HG02798 (cell line): ENCODE measurements around the gene CEMIP2.
"Not testable (repeated sequence)": the region's sequence is repeated elsewhere in the genome, so short reads cannot be mapped to it uniquely, and the experiment has no call there.

Source experiments
- ATAC-seq: cut with Tn5 transposase; IDR thresholded peaks from one replicate; pipeline ENCODE4 v1.9.1; 2021; ENCODE audit warnings: mild to moderate bottlenecking; ENCODE audit not compliant: unreplicated experiment, poor library complexity

Gene CEMIP2

GRCh38 chr9:71716138-71716909 lies 52.0 kb downstream of the CEMIP2 start:
- no peak for ATAC-seq

DNA sequence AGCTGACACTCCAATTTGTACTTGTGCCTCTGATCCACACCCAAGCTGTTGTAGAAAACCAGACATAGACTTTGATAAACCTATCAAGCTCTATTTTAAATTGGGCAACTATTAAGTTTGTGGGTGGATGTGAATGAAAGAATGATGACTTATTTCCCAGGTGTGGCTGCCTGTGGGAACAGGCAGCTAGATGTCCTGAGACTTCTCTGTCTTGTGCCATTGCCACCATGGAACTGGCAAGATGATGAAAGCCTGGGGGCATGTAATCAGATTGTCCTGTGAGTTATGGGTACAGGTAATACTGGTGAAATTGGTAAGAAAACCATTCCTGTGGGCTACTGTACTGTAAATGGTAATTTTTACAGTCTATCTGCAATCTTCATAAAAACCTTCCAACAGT lies 57.5 kb downstream of the CEMIP2 start:
- no peak for ATAC-seq

DNA sequence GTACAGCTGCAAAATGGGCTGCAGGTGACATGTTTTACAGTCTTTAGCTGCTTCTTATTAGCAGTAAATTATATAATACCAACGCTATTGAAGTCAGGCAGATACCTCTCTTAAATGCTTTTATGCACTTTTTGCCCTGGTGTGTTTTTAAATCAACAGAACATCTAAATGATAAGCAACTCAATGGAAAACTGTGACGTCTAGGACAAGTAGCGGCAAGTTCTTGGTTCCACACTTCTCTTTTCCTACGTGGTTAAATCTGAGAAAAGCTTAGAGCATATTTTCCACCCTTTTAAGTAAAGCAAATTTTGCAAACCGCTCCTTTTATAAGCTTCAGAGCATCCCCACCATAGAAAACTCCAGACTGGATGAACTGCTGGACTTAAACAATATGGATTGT lies 58.1 kb downstream of the CEMIP2 start:
- no peak for ATAC-seq

DNA sequence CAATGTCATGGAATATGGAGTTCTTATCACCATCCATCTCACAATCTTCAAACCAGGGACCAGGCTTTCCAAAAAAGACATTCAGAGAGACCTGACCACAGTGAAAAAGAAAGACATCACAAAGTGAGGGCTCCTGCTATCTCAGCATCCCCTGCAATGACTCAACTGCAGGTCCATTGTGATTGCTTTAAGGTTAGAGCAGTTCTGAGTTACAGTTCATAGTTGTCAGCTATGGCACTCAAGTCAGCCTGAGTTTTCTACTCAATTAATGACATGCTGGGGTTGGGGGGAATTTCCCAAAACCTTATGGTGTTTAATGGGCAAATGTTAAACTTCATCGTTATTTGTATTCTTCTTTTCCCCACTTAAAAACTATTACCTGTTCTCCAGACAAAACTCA lies 58.9 kb downstream of the CEMIP2 start:
- ATAC-seq: no peak

- ATAC-seq: no peak
These were observed 62.1 kb downstream of the CEMIP2 start for GRCh38 chr9:71706176-71706575.

- no peak for ATAC-seq
These were observed 63.5 kb downstream of the CEMIP2 start for GRCh38 chr9:71704796-71705195.

- ATAC-seq: no peak
These were observed 65.0 kb downstream of the CEMIP2 start for GRCh38 chr9:71703172-71703872.

- ATAC-seq: no peak
These were observed 70.4 kb downstream of the CEMIP2 start for GRCh38 chr9:71697882-71698281.

GRCh38 chr9:71694332-71694731 lies 74.0 kb downstream of the CEMIP2 start:
- ATAC-seq: no peak

DNA sequence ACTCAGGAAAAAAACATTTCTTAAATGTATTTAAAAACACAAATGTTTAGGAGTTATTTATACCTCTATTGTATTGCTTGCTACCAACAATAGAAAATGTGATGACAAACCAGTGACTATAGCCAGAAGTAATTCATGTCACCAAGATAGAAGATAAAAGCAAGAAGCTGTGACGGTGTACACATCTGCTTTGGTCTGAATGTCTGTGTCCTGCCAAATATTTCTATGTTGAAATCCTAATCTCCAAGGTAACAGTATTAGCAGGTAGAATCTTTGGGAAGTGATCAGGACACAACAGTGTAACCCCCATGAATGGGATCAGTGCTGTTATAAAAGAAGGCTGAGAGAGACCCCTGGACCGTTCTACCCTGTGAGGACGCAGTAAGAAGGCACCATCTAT lies 74.7 kb downstream of the CEMIP2 start:
- ATAC-seq: no peak

DNA sequence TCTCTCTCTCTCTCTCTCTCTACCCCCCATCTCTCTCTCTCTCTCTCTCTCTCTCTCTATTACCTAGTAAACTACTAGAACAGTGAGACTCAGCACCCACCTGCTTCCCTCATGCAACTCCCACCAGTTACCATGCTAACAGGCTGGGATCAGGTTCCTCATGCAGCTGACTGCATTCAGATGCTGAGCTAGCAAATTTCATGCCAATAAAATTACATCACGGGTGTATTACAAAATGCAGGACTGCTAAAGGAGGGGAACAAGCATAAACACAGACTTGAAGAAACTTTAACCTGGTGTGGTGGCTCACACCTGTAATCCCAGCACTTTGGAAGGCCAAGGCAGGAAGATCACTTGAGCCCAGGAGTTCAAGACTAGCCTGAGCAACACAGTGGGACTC lies 76.0 kb downstream of the CEMIP2 start:
- ATAC-seq: no peak

DNA sequence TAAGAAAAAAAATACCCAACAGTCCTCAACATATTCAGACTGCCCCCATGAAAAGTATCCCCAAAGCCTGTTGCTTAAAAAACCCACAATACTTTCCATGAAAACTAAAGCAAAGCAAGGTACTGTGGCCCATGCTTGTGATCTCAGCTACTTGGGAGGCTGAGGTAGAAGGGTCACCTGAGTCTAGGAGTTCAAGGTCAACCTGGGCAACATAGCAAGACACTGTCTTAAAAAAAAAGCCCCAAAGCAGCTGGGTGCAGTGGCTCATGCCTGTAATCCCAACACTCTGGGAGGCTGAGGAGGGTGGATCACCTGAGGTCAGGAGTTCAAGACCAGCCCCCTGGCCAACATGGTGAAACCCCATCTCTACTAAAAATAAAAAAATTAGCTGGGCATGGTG lies 76.7 kb downstream of the CEMIP2 start:
- ATAC-seq: not testable (repeated sequence)

DNA sequence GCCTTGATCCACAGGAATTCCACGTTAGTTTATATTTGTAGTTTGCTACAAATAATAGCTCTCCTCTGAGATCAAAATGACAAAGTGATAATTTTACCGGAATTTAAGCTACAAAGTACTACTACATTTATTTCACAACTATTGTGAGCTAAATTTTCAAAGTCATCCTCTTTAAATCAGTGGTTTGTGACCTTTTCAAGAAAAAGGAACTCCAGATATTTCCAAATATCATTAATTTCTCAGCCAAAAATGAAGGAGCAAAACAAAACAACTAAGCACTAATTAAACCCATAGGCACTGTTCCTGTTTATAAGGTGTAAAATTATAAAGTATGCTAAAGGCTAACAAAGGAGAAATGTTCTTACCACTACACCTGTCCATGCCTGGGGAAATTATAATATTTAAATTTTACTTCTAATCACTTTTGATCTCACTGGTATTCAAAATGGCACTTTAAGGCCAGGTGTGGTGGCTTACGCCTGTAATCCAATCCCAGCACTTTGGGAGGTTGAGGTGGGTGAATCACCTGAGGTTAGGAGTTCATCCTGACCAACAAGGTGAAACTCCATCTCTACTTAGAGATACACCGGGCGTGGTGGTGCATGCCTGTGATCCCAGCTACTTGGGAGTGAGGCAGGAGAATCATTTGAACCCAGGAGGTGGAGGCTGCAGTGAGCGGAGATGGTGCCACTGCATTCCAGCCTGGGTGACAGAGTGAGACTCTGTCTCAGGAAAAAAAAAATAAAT lies 77.5 kb downstream of the CEMIP2 start:
- no peak for ATAC-seq

- no peak for ATAC-seq
These were observed 78.1 kb downstream of the CEMIP2 start for GRCh38 chr9:71690063-71690688.

DNA sequence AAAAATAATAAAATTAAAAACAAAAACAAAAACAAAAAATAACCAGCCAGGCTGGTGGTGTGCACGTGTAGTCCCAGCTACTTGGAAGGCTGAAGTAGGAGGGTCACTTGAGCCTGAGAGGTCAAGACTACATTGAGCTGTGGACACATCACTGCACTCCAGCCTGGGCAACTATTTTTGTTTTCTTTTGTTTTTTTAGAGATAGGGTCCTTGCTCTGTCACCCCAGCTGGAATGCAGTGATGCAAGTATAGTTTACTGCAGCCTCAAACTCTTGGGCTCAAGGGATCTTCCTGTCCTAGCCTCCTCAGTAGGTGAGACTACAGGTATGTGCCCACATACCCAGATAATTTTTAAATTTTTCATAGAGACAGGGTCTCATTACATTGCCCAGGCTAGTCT lies 80.6 kb downstream of the CEMIP2 start:
- no peak for ATAC-seq

GRCh38 chr9:71685988-71686387 lies 82.3 kb downstream of the CEMIP2 start:
- no peak for ATAC-seq

DNA sequence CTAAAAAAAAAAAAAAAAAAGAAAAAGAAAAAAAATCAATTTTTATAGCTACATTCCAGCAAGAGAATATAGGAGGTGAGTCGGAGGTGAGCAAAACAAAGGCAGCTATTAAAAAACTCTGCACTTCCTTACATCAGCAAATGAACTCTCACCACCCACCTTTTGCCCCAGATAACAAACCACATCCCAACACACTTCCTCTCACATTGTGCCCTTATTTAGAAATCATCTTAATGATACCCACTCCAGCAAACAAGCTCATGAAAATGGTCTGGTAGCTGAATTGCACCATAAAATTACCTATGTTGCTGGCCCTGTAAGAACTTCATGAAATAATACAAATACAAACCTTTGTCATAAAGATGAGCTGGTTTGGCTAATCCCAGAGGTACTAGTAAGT lies 82.9 kb downstream of the CEMIP2 start:
- no peak for ATAC-seq

DNA sequence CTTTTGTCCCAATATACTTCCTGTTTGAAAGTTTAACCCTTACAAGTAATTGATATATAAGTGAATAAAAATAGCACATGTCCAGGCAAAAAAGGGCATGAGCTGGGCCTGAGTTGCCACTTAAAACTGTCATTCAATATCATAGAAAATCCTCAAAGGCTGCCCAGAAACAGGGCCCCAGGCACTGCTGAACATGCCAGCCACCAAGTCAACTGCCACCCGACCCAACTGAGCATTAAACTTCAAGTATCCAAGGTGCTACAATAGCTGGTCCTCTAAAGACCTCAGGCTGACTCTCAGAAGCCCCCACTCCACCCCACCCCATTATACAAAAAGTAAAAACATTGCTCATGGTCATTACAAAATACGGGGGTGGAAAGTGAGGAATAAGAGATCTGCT lies 83.7 kb downstream of the CEMIP2 start:
- ATAC-seq: no peak

DNA sequence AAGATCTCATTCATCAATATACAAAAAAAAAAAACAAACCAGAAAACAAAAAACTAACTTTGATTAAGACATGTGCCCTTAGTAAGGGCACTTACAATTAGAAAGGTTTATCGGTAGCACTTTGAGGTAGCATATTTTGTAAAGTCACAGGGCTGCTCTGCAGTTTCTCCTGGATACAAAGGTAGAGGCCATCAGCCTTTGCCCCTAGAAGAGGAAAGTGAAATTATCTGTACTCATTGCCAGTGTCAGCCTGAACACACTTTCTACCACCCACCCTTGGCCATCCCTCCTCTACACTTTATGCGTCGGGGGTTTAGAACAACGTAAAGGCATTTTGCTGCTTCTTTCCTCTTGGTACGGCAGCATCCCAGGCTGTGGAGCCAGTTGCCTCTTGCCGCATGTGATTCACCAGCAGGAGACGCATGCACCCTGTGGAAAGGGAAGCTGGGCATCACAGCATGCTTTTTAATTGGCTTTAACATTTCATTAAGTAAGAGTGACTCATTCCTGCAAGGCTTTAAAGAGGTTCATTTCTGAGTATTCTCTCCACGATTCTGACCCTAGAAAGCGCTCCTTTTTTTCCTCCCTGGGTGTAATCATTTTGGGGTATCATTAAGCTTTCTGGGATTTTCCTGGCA lies 84.6 kb downstream of the CEMIP2 start:
- ATAC-seq: no peak

DNA sequence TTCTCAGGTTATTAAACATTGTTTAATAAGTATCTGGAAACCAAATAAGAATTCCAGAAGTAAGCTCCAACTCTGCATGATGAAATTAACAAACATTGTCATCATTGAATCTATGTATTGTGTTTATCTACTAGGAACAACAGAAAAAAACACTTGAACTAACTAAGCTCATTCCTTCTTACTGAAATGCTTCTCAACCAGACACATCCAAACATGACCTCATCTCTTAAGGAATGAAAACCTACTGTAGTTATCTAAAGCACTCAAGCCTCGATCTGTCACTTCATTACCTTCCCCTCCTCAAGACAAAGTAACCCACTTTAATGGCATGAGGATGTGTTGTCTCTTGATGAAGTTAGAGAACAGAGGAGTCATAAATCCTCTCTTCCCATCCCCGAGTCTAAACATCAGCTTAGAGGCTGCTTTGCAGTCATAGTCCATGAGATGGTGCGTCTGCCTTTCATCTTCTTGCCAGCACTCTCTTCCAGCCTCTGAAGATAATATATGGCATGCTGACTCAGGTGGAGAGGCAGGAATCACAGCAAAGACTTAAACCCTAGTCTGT lies 86.5 kb downstream of the CEMIP2 start:
- no peak for ATAC-seq
